IMR-90 (cell line): ENCODE data around the gene RAD51AP1. TPM values are rescaled to one million over a fixed set of nuclear protein-coding genes. Genes with fewer than 3 reads are reported as not detected.

ENCODE experiments used
- ATAC-seq: fragments of 200-7000 bp; cut with Tn5 transposase; 2 replicates; pipeline ENCODE4 v1.9.1; 2020; ENCODE audit warnings: low read depth, mild to moderate bottlenecking, moderate library complexity
- BruUV-seq: library from RNA; stranded (reverse); fragments of 400-500 nt; replicated peaks from 2 replicates; lab custom pipeline; 2021; lab: Mats Ljungman, UMichigan
- CTCF ChIA-PET: fragments of 300-600 bp; formaldehyde crosslinking; extraction: SDS; loops from one replicate; lab custom pipeline; 2021; ENCODE audit warnings: antibody characterized with exemption; lab: Yijun Ruan, JAX
- POLR2A ChIA-PET: fragments of 300-600 bp; sonication (Branson Sonifier 250); formaldehyde crosslinking; loops from one replicate; lab custom pipeline; 2022; ENCODE audit warnings: antibody characterized with exemption; ENCODE audit not compliant: unreplicated experiment; lab: Charles Lee
- DNase-seq: peaks from one replicate; pipeline ENCODE4 v3.0.0; 2013
- H2AFZ ChIP-seq: replicated peaks from 2 replicates; pipeline ENCODE3; 2013; ENCODE audit warnings: low read length, mild to moderate bottlenecking; ENCODE audit not compliant: poor library complexity
- H2AK5ac ChIP-seq: 2 replicates; pipeline ENCODE4 v1.6.1; 2013; ENCODE audit warnings: low read depth, low read length, inconsistent platforms
- H2AK9ac ChIP-seq: replicated peaks from 2 replicates; pipeline ENCODE3; 2013; ENCODE audit warnings: mild to moderate bottlenecking, low read depth, low read length, moderate library complexity; ENCODE audit not compliant: poor library complexity
- H2BK120ac ChIP-seq: 2 replicates; pipeline ENCODE4 v1.6.1; 2013; ENCODE audit warnings: low read depth, low read length, inconsistent platforms
- H2BK15ac ChIP-seq: 3 replicates; pipeline ENCODE4 v1.6.1; 2013; ENCODE audit warnings: low read depth, low read length, inconsistent platforms
- H2BK20ac ChIP-seq: 2 replicates; pipeline ENCODE4 v1.6.1; 2013; ENCODE audit warnings: low read depth, mild to moderate bottlenecking, inconsistent platforms, low read length, moderate library complexity
- H2BK5ac ChIP-seq: 2 replicates; pipeline ENCODE4 v1.6.1; 2013; ENCODE audit warnings: mild to moderate bottlenecking, low read depth, low read length, inconsistent platforms; ENCODE audit not compliant: poor library complexity, severe bottlenecking
- H3K14ac ChIP-seq: replicated peaks from 2 replicates; pipeline ENCODE4 v1.6.1; 2013; ENCODE audit warnings: low read depth, low read length, inconsistent platforms
- H3K18ac ChIP-seq: 2 replicates; pipeline ENCODE4 v1.6.1; 2013; ENCODE audit warnings: low read depth, low read length, control low read depth
- H3K23ac ChIP-seq: 2 replicates; pipeline ENCODE4 v1.6.1; 2013; ENCODE audit warnings: low read depth, low read length, inconsistent platforms
- H3K27ac ChIP-seq: 2 replicates; pipeline ENCODE4 v1.5.1; 2013; ENCODE audit warnings: mild to moderate bottlenecking, control low read depth, low read length; ENCODE audit not compliant: insufficient read depth
- H3K27me3 ChIP-seq: 2 replicates; pipeline ENCODE4 v1.6.1; 2013; ENCODE audit warnings: low read length; ENCODE audit not compliant: control insufficient read depth, insufficient read depth
- H3K36me3 ChIP-seq: 2 replicates; pipeline ENCODE4 v1.6.1; 2013; ENCODE audit warnings: low read length, mixed read lengths; ENCODE audit not compliant: control insufficient read depth, insufficient read depth
- H3K4ac ChIP-seq: 2 replicates; pipeline ENCODE4 v1.6.1; 2013; ENCODE audit warnings: low read depth, low read length, inconsistent platforms
- H3K4me1 ChIP-seq: 2 replicates; pipeline ENCODE4 v1.6.1; 2013; ENCODE audit warnings: low read length, mixed read lengths; ENCODE audit not compliant: control insufficient read depth, insufficient read depth
- H3K4me2 ChIP-seq: 2 replicates; pipeline ENCODE4 v1.6.1; 2013; ENCODE audit warnings: low read depth, mild to moderate bottlenecking, control low read depth, low read length, moderate library complexity
- H3K4me3 ChIP-seq: 2 replicates; pipeline ENCODE4 v1.5.1; 2013; ENCODE audit warnings: low read depth, mild to moderate bottlenecking, control low read depth, low read length, moderate library complexity; ENCODE audit not compliant: insufficient read depth
- H3K56ac ChIP-seq: 2 replicates; pipeline ENCODE4 v1.6.1; 2013; ENCODE audit warnings: low read length, inconsistent platforms; ENCODE audit not compliant: insufficient read depth; ENCODE audit errors: extremely low read depth
- H3K79me1 ChIP-seq, 2 experiments: 2 replicates each; pipeline ENCODE4 v1.6.1; 2013; ENCODE audit warnings: low read length in 2 of 2, inconsistent platforms in 1 of 2, low read depth in 1 of 2
- H3K9ac ChIP-seq: 2 replicates; pipeline ENCODE4 v1.6.1; 2013; ENCODE audit warnings: low read depth, low read length, control low read depth
- H3K9me1 ChIP-seq: 2 replicates; pipeline ENCODE4 v1.6.1; 2013; ENCODE audit warnings: low read length, inconsistent platforms; ENCODE audit not compliant: insufficient read depth
- H3K9me3 ChIP-seq: 2 replicates; pipeline ENCODE4 v1.6.1; 2013; ENCODE audit warnings: low read length; ENCODE audit not compliant: control insufficient read depth, insufficient read depth
- H4K20me1 ChIP-seq: 2 replicates; pipeline ENCODE4 v1.6.1; 2013; ENCODE audit warnings: low read length, inconsistent platforms; ENCODE audit not compliant: insufficient read depth
- H4K5ac ChIP-seq: 2 replicates; pipeline ENCODE4 v1.6.1; 2013; ENCODE audit warnings: mild to moderate bottlenecking, low read depth, low read length, control low read depth
- H4K8ac ChIP-seq, 2 experiments: 2 replicates each; pipeline ENCODE4 v1.6.1; 2013; ENCODE audit warnings: low read depth in 2 of 2, low read length in 2 of 2, control low read depth in 1 of 2, inconsistent platforms in 1 of 2
- H4K91ac ChIP-seq: 2 replicates; pipeline ENCODE4 v1.6.1; 2013; ENCODE audit warnings: low read depth, low read length, inconsistent platforms; ENCODE audit not compliant: insufficient read depth
- BHLHE40 ChIP-seq: fragments of 150-350 bp; IDR thresholded peaks from 2 replicates; pipeline ENCODE4 v1.6.1; 2016; ENCODE audit warnings: mild to moderate bottlenecking, low read depth, low read length
- MAFK ChIP-seq: IDR thresholded peaks from 2 replicates; pipeline ENCODE4 v1.6.1; 2012; ENCODE audit warnings: low read depth, low read length, improper control_type of control experiment
- WGBS, 2 experiments: methylation state at CpG; one replicate each; pipeline versions ENCODE4 v1.1.5 to v1.1.7; 2013; ENCODE audit warnings: missing lambda C conversion rate in 2 of 2; ENCODE audit not compliant: insufficient read length in 1 of 2; ENCODE audit errors: extremely low coverage in 2 of 2; 5-methylcytosine and 5-hydroxymethylcytosine counted together
- dilution Hi-C: fragments of 300-500 bp; cut with HindIII; formaldehyde crosslinking; loops from one replicate; pipeline ENCODE4 v1.14.3; 2018; ENCODE audit warnings: low sequenced_read_pairs; ENCODE audit not compliant: unreplicated experiment
- in situ Hi-C: fragments of 300-500 bp; cut with MboI; formaldehyde crosslinking; loops from 3 replicates; pipeline ENCODE4 v1.14.3; 2019; ENCODE audit warnings: low sequenced_read_pairs, inconsistent platforms, mixed read lengths
- intact Hi-C: fragments of 100-400 bp; cut with micrococcal nuclease; formaldehyde crosslinking; loops from 2 replicates; pipeline ENCODE4 v1.10.0; 2022
- polyA plus RNA-seq, 3 experiments: library from polyadenylated mRNA; depleted of rRNA; stranded (reverse); fragments of >200 nt; gene quantifications; 2 replicates each; pipeline ENCODE4 v1.2.3, GENCODE V29; 2012; ENCODE audit warnings: low replicate concordance in 1 of 3
- total RNA-seq: library from RNA; depleted of rRNA; stranded (reverse); fragments of >200 nt; gene quantifications from 2 replicates; pipeline ENCODE4 v1.2.3, GENCODE V29; 2012

Gene RAD51AP1
- total and polyA plus RNA-seq, 2 of the 4 experiments (the other 2 are of a cell fraction): 6.5 to 10.2 TPM

- no peaks in the 10 kb centered on the region for H3K9me1 ChIP-seq
- 100% methylated on average over 1 of the region's 4 CpGs; no CpG with 5 or more reads in 1 of the 2 experiments for WGBS, 2 experiments
- TF ChIP-seq BHLHE40 (no peak), MAFK (peak; percentile 23; the same call in 1 of the 2 replicates)
- H3K56ac ChIP-seq: no peak overlapping the region
- H2BK5ac ChIP-seq: no peak overlapping the region
- H2BK15ac ChIP-seq: no peak overlapping the region
- H3K9ac ChIP-seq: no peak overlapping the region
- ChIA-PET CTCF (interaction anchor here (1.1 kb wide), 1 partner anchor 24 kb away, joined by 4 read pairs; no protein-coding TSS in a partner anchor), POLR2A (no interaction called here)
- no peak overlapping the region for H4K5ac ChIP-seq
- H3K4me1 ChIP-seq: no peaks in the 10 kb centered on the region
- H4K20me1 ChIP-seq: no peaks in the 10 kb centered on the region
- H4K8ac ChIP-seq: no peak overlapping the region
- H3K9me3 ChIP-seq: no peaks in the 10 kb centered on the region
- H3K4me2 ChIP-seq: no peak overlapping the region
- H3K36me3 ChIP-seq: peaks cover 7% of the 10 kb centered on the region; the same call in 1 of the 2 replicates
- no peaks in the 10 kb centered on the region; a peak in 1 of 4 replicates for H3K79me1 ChIP-seq
- intact Hi-C loops (no loop called here), dilution Hi-C loops (no loop called here), in situ Hi-C loops (no loop called here)
- no peak overlapping the region for H3K4me3 ChIP-seq
- no peaks in the 10 kb centered on the region for H3K27me3 ChIP-seq
- no peak for DNase-seq
- no peak overlapping the region for H2AFZ ChIP-seq
- no peak overlapping the region for H2BK20ac ChIP-seq
- no peak overlapping the region for H3K27ac ChIP-seq
- H2AK5ac ChIP-seq: no peak overlapping the region
- no peak overlapping the region for H3K23ac ChIP-seq
- no TSS peak for BruUV-seq
- no peak for ATAC-seq
- H2AK9ac ChIP-seq: no peak overlapping the region
- H3K4ac ChIP-seq: no peak overlapping the region
- H3K14ac ChIP-seq: no peak overlapping the region
- H2BK120ac ChIP-seq: no peak overlapping the region
- no peak overlapping the region for H4K91ac ChIP-seq
- no peak overlapping the region for H3K18ac ChIP-seq
These were observed 15.3 kb downstream of the RAD51AP1 start for GRCh38 chr12:4553943-4554342.
